ENCODE data around the gene PYDC1.

- TF ChIP-seq, protein P1, sequence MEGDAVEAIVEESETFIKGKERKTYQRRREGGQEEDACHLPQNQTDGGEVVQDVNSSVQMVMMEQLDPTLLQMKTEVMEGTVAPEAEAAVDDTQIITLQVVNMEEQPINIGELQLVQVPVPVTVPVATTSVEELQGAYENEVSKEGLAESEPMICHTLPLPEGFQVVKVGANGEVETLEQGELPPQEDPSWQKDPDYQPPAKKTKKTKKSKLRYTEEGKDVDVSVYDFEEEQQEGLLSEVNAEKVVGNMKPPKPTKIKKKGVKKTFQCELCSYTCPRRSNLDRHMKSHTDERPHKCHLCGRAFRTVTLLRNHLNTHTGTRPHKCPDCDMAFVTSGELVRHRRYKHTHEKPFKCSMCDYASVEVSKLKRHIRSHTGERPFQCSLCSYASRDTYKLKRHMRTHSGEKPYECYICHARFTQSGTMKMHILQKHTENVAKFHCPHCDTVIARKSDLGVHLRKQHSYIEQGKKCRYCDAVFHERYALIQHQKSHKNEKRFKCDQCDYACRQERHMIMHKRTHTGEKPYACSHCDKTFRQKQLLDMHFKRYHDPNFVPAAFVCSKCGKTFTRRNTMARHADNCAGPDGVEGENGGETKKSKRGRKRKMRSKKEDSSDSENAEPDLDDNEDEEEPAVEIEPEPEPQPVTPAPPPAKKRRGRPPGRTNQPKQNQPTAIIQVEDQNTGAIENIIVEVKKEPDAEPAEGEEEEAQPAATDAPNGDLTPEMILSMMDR (IDR thresholded peaks at IDR 0.05; ENCODE audit: low read depth, low read length), result no peak
- no peak for TF ChIP-seq EZH2phosphoT487 (IDR thresholded peaks at IDR 0.05; ENCODE audit: low read depth)
These were observed 45.1 kb upstream of the PYDC1 start for GRCh38 chr16:31262084-31262483.
